ENCODE measurements around the gene BPIFB3.

The BPIFB3 gene

GRCh38 chr20:33015700-33016580 is 37.8 kb upstream of the BPIFB3 start:
- no peak for DNase-seq

- no peak for DNase-seq
Measured at GRCh38 chr20:33016581-33017109, 37.1 kb upstream of the BPIFB3 start.

- DNase-seq: no peak
Measured at GRCh38 chr20:33017542-33017941, 36.2 kb upstream of the BPIFB3 start.

GRCh38 chr20:33018169-33018931 is 35.4 kb upstream of the BPIFB3 start:
- no peak for DNase-seq

GRCh38 chr20:33019465-33020277 is 34.0 kb upstream of the BPIFB3 start:
- no peak for DNase-seq

- no peak for DNase-seq
Measured at GRCh38 chr20:33020278-33021161, 33.2 kb upstream of the BPIFB3 start.

GRCh38 chr20:33021879-33022278 is 31.8 kb upstream of the BPIFB3 start:
- no peak for DNase-seq

GRCh38 chr20:33022289-33022688 is 31.4 kb upstream of the BPIFB3 start:
- DNase-seq: no peak

GRCh38 chr20:33022694-33023438 is 30.8 kb upstream of the BPIFB3 start:
- no peak for DNase-seq

- DNase-seq: no peak
Measured at GRCh38 chr20:33023439-33024242, 30.1 kb upstream of the BPIFB3 start.

GRCh38 chr20:33024243-33024560 is 29.5 kb upstream of the BPIFB3 start:
- DNase-seq: no peak

GRCh38 chr20:33024609-33025317 is 28.9 kb upstream of the BPIFB3 start:
- DNase-seq: no peak

GRCh38 chr20:33025318-33025876 is 28.3 kb upstream of the BPIFB3 start:
- DNase-seq: no peak

- DNase-seq: no peak
Measured at GRCh38 chr20:33026072-33026778, 27.5 kb upstream of the BPIFB3 start.

- no peak for DNase-seq
Measured at GRCh38 chr20:33026779-33027759, 26.6 kb upstream of the BPIFB3 start.
